DLD1 (cell line): ENCODE measurements around the gene PAN2.
"Not testable (repeated sequence)": the region's sequence is repeated elsewhere in the genome, so short reads cannot be mapped to it uniquely, and the experiment has no call there.

Source experiments
- in situ Hi-C: cut with HindIII; loops from 2 replicates; pipeline ENCODE4 v1.10.0; 2017; ENCODE audit warnings: low sequenced_read_pairs

Gene PAN2

GRCh38 chr12:56333679-56334489, at the start of gene PAN2:
Gene PAN2 (minus strand): TSS chr12:56334000. CDS start chr12:56333094, 906 bp downstream.
- in situ Hi-C loops, result no loop called here

- in situ Hi-C loops, result no loop called here
Observed at GRCh38 chr12:56382611-56383010, 48.8 kb upstream of the PAN2 start.

GRCh38 chr12:56377989-56378316, 44.2 kb upstream of the PAN2 start:
- in situ Hi-C loops, result no loop called here

- in situ Hi-C loops, result no loop called here
Observed at GRCh38 chr12:56377310-56377988, 43.6 kb upstream of the PAN2 start.

GRCh38 chr12:56375598-56376434, 42.0 kb upstream of the PAN2 start:
- in situ Hi-C loops, result no loop called here

GRCh38 chr12:56374726-56375597, 41.2 kb upstream of the PAN2 start:
- in situ Hi-C loops, result no loop called here

GRCh38 chr12:56373515-56373914, 39.7 kb upstream of the PAN2 start:
- in situ Hi-C loops, result no loop called here

GRCh38 chr12:56366948-56367347, 33.1 kb upstream of the PAN2 start:
- in situ Hi-C loops, result no loop called here

- in situ Hi-C loops, result no loop called here
Observed at GRCh38 chr12:56362130-56363059, 28.6 kb upstream of the PAN2 start, which contains the start of gene APOF. Gene APOF (minus strand): TSS chr12:56362857. CDS start chr12:56362745, 112 bp downstream.

GRCh38 chr12:56361487-56362129, 27.8 kb upstream of the PAN2 start:
- in situ Hi-C loops, result no loop called here

GRCh38 chr12:56359851-56360767, 26.3 kb upstream of the PAN2 start, which contains the start of gene STAT2:
Gene STAT2 (minus strand): TSS chr12:56360107. CDS start chr12:56356571, 3,536 bp downstream.
- in situ Hi-C loops, result no loop called here

GRCh38 chr12:56358836-56359532, 25.2 kb upstream of the PAN2 start:
- in situ Hi-C loops, result no loop called here

- in situ Hi-C loops, result no loop called here
Observed at GRCh38 chr12:56351325-56351724, 17.5 kb upstream of the PAN2 start.

- in situ Hi-C loops, result no loop called here
Observed at GRCh38 chr12:56350662-56351061, 16.9 kb upstream of the PAN2 start.

GRCh38 chr12:56348776-56349175, 15.0 kb upstream of the PAN2 start:
- in situ Hi-C loops, result no loop called here

GRCh38 chr12:56347255-56347654, 13.5 kb upstream of the PAN2 start:
- in situ Hi-C loops, result not testable (repeated sequence)

GRCh38 chr12:56346675-56347074, 12.9 kb upstream of the PAN2 start:
- in situ Hi-C loops, result no loop called here
